NCI-H1436 (cell line): ENCODE measurements around the gene ATXN2.

Source experiments
- DNase-seq: peaks from one replicate; lab custom pipeline; 2025; lab: John Stamatoyannopoulos, UW

ATXN2 gene

GRCh38 chr12:111450676-111451075, 148.4 kb downstream of the ATXN2 start:
- DNase-seq = no peak

GRCh38 chr12:111448846-111449790, 150.0 kb downstream of the ATXN2 start:
- no peak for DNase-seq

GRCh38 chr12:111448266-111448830, 150.8 kb downstream of the ATXN2 start:
- no peak for DNase-seq

- no peak for DNase-seq
Measured at GRCh38 chr12:111447571-111448265, 151.4 kb downstream of the ATXN2 start.

- DNase-seq = no peak
Measured at GRCh38 chr12:111446631-111447570, 152.2 kb downstream of the ATXN2 start.

GRCh38 chr12:111445726-111446581, 153.2 kb downstream of the ATXN2 start:
- no peak for DNase-seq

- DNase-seq = no peak
Measured at GRCh38 chr12:111444925-111445725, 154.0 kb downstream of the ATXN2 start.

GRCh38 chr12:111444314-111444924, 154.7 kb downstream of the ATXN2 start:
- DNase-seq = no peak

GRCh38 chr12:111443586-111443985, 155.5 kb downstream of the ATXN2 start:
- no peak for DNase-seq

- DNase-seq = no peak
Measured at GRCh38 chr12:111443086-111443485, 156.0 kb downstream of the ATXN2 start.

GRCh38 chr12:111442301-111443045, 156.6 kb downstream of the ATXN2 start:
- DNase-seq = no peak

GRCh38 chr12:111441107-111441928, 157.8 kb downstream of the ATXN2 start:
- DNase-seq = no peak

- no peak for DNase-seq
Measured at GRCh38 chr12:111440631-111441030, 158.5 kb downstream of the ATXN2 start.

- no peak for DNase-seq
Measured at GRCh38 chr12:111440152-111440551, 159.0 kb downstream of the ATXN2 start.

GRCh38 chr12:111439657-111440151, 159.4 kb downstream of the ATXN2 start:
- no peak for DNase-seq

- DNase-seq = peak; percentile 19
Measured at GRCh38 chr12:111438481-111438880, 160.6 kb downstream of the ATXN2 start.

- no peak for DNase-seq
Measured at GRCh38 chr12:111437816-111438454, 161.2 kb downstream of the ATXN2 start.
